CD4-positive, alpha-beta T cell treated with Interleukin-21 for 1 hour (primary cell): ENCODE data around the gene MLYCD.

Experiments
- DNase-seq: peaks from one replicate; pipeline ENCODE4 v3.0.0-alpha.2; 2020

Gene MLYCD

DNA sequence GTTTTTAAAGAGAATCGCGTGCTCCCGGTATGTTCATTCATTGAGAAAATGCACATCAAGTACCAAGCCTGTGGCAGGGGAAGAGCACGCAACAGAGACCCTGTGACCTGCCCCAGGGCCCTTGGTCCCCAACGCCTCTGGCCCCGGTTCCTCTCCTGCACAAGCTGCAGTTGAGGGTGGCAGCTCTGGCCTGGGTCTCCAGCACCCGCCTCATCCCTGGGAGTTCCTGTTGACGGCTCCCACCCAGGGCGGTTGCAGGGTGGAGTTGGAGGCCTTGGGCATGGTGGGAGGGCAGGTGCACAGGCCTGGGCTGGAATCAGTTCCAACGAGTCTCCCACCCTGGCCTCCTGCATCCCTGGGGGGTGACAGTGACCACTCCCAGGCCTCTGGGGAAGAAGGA is 74.2 kb downstream of the MLYCD start:
- no peak for DNase-seq

DNA sequence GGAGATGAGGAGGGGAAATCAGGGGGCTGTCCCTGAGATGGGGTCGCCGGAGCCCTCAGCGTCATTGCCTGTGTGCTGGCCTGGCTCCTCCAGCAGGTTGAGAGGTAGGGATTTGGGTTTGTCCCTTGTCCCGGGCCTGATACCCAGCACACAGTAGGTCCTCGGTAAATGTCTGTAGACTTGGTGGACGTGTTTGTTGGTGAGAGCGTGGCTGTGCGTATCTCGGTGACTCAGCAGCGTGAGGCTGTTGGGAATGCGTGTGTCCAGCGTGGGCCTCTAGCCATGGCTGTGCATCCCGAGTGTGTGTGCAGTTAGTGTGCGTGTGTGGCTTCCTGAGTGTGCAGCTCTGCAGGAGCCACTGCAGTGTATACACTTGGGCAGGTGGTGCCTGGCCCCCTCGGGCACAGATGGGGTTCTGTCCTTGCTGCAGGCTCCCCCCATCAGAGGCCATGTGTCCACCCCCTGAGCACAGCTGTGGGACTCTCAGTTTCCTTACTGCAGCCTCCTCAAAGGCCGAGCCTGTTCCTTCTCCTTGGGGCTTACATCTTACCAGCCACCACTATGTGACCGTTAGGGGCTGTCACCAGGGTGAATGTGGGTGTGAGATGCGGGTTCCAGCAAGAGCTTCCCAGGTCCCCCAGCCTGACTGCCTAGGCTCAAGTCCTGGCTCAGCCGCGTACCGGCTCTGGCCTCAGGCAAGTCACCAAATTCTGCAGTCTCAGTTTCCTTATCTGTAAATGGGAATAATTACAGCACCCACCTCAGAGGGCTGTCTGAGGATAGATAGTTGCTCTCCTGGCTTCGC is 74.9 kb downstream of the MLYCD start:
- no peak for DNase-seq

DNA sequence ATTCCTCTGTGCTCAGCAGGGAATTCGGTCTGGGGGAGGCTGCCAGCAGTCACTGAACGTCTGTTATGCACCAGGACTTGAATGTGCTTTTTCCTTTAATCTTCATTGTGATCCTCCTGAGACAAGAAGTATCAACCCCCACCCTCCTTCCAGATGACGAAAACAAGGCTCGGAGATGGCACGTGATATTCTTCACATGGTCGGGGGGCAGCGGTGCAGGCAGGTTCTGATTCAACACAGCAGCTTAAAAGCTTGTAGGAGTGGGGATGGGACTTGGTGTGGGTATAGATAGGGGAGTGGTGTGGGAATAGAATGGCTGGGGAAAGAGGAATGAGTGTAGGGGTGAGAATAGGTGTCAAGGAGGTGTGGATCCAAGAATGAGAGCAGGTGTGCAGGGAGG is 75.6 kb downstream of the MLYCD start:
- DNase-seq: no peak

DNA sequence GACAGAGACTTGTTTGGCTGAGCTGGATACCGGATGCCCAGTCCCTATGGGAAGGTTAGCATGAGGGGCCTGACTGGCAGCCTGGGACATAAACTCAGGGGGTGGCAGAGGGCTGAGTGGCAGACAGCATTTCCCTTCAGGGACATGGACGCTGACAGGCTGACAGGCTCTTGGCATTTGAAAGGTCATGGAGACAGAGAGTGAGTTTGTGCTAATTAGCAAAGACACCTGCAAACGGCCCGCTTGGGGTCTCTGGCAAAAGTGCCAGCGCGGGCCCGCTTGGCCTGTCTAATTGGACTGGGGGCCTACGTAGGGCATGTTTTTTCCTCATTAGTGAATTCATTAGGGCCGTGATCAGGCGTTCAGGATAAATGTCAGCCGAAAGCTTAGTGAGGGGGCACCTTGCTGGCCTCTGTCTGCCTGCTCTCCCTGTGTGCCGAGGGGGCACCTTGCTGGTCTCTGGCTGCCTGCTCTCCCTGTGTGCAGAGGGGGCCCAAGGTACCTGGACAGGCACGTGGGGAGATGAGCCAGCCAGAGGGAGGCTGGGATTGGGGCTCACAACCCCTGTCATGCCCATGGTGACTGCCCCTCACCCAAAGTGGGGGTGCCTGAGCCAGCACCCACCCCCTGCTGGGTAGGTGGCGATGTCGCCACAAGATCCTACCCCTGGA is 76.8 kb downstream of the MLYCD start:
- DNase-seq: no peak
